H9 (cell line): ENCODE measurements around the gene GPR146. TPM values are rescaled to one million over a fixed set of nuclear protein-coding genes. Genes with fewer than 3 reads are reported as not detected.

Experiments used
- DNase-seq: peaks from one replicate; pipeline ENCODE4 v3.0.0-alpha.2; 2017
- H2AFZ ChIP-seq: one replicate; pipeline ENCODE4 v1.6.1; 2013; ENCODE audit warnings: mild to moderate bottlenecking, low read length, control low read depth, moderate library complexity
- H2AK5ac ChIP-seq: 2 replicates; pipeline ENCODE4 v1.6.1; 2013; ENCODE audit warnings: low read length, control low read depth, mixed read lengths; ENCODE audit not compliant: insufficient read length
- H2BK120ac ChIP-seq: one replicate; pipeline ENCODE4 v1.6.1; 2013; ENCODE audit warnings: low read depth, mild to moderate bottlenecking, low read length, control low read depth, inconsistent platforms; ENCODE audit not compliant: poor library complexity, severe bottlenecking
- H2BK12ac ChIP-seq: 2 replicates; pipeline ENCODE4 v1.6.1; 2013; ENCODE audit warnings: low read length, control low read depth, mixed read lengths, low read depth; ENCODE audit not compliant: insufficient read length
- H2BK15ac ChIP-seq: 2 replicates; pipeline ENCODE4 v1.6.1; 2013; ENCODE audit warnings: low read depth, low read length, control low read depth
- H2BK20ac ChIP-seq: one replicate; pipeline ENCODE4 v1.6.1; 2013; ENCODE audit warnings: low read depth, mild to moderate bottlenecking, low read length, control low read depth, inconsistent platforms; ENCODE audit not compliant: poor library complexity, severe bottlenecking
- H2BK5ac ChIP-seq: 2 replicates; pipeline ENCODE4 v1.6.1; 2013; ENCODE audit warnings: low read length, control low read depth, mixed read lengths; ENCODE audit not compliant: insufficient read length
- H3K14ac ChIP-seq: 2 replicates; pipeline ENCODE4 v1.6.1; 2013; ENCODE audit warnings: low read length, control low read depth; ENCODE audit not compliant: insufficient read depth
- H3K18ac ChIP-seq: 2 replicates; pipeline ENCODE4 v1.6.1; 2013; ENCODE audit warnings: low read depth, mild to moderate bottlenecking, mixed read lengths, low read length, control low read depth; ENCODE audit not compliant: insufficient read length
- H3K23ac ChIP-seq: 2 replicates; pipeline ENCODE4 v1.6.1; 2013; ENCODE audit warnings: low read length, control low read depth, mixed read lengths, low read depth; ENCODE audit not compliant: insufficient read length
- H3K23me2 ChIP-seq: 2 replicates; pipeline ENCODE4 v1.6.1; 2013; ENCODE audit warnings: low read depth, mild to moderate bottlenecking, mixed read lengths, low read length, control low read depth; ENCODE audit not compliant: insufficient read length, poor library complexity, severe bottlenecking
- H3K27ac ChIP-seq: 2 replicates; pipeline ENCODE4 v1.5.1; 2013; ENCODE audit warnings: low read length, control low read depth, mixed read lengths, low read depth; ENCODE audit not compliant: insufficient read length
- H3K27me3 ChIP-seq: 2 replicates; pipeline ENCODE4 v1.6.1; 2013; ENCODE audit warnings: low read length, control low read depth, inconsistent platforms; ENCODE audit not compliant: insufficient read depth
- H3K4ac ChIP-seq: 2 replicates; pipeline ENCODE4 v1.6.1; 2013; ENCODE audit warnings: low read depth, mild to moderate bottlenecking, control low read depth, inconsistent platforms, low read length, moderate library complexity
- H3K4me1 ChIP-seq: 2 replicates; pipeline ENCODE4 v1.6.1; 2013; ENCODE audit warnings: low read length, control low read depth, inconsistent platforms; ENCODE audit not compliant: insufficient read depth
- H3K4me2 ChIP-seq: 2 replicates; pipeline ENCODE4 v1.6.1; 2013; ENCODE audit warnings: low read length, control low read depth, mixed read lengths; ENCODE audit not compliant: insufficient read length, insufficient read depth
- H3K56ac ChIP-seq: 2 replicates; pipeline ENCODE4 v1.6.1; 2013; ENCODE audit warnings: low read depth, mild to moderate bottlenecking, mixed read lengths, low read length, control low read depth; ENCODE audit not compliant: insufficient read length
- H3K79me1 ChIP-seq: 2 replicates; pipeline ENCODE4 v1.6.1; 2013; ENCODE audit warnings: low read depth, mild to moderate bottlenecking, moderate library complexity, low read length, control low read depth, inconsistent platforms; ENCODE audit not compliant: insufficient read depth, poor library complexity, severe bottlenecking
- H3K79me2 ChIP-seq: 2 replicates; pipeline ENCODE4 v1.6.1; 2013; ENCODE audit warnings: low read length, control low read depth, inconsistent platforms; ENCODE audit not compliant: insufficient read depth
- H3K9ac ChIP-seq: 2 replicates; pipeline ENCODE4 v1.6.1; 2013; ENCODE audit warnings: low read length, control low read depth, mixed read lengths; ENCODE audit not compliant: insufficient read length; ENCODE audit errors: extremely low read depth
- H3K9me3 ChIP-seq: one replicate; pipeline ENCODE4 v1.6.1; 2013; ENCODE audit warnings: low read depth, low read length, inconsistent platforms; ENCODE audit not compliant: control insufficient read depth
- H3T11ph ChIP-seq: one replicate; pipeline ENCODE4 v1.6.1; 2013; ENCODE audit warnings: mild to moderate bottlenecking, low read length, control low read depth, inconsistent platforms
- H4K20me1 ChIP-seq: one replicate; pipeline ENCODE4 v1.6.1; 2013; ENCODE audit not compliant: control insufficient read depth, insufficient read length, insufficient read depth
- H4K5ac ChIP-seq: 2 replicates; pipeline ENCODE4 v1.6.1; 2013; ENCODE audit warnings: low read depth, mild to moderate bottlenecking, mixed read lengths, low read length, control low read depth; ENCODE audit not compliant: insufficient read length
- H4K8ac ChIP-seq: replicated peaks from 2 replicates; pipeline ENCODE4 v1.6.1; 2013; ENCODE audit warnings: low read length, control low read depth, mixed read lengths, low read depth; ENCODE audit not compliant: insufficient read length
- H4K91ac ChIP-seq: 2 replicates; pipeline ENCODE4 v1.6.1; 2013; ENCODE audit warnings: low read depth, mild to moderate bottlenecking, moderate library complexity, mixed read lengths, low read length, control low read depth; ENCODE audit not compliant: insufficient read length
- H3K27ac Mint-ChIP-seq, 3 experiments: 2 replicates in 2 of 3; 3 replicates in 1 of 3; pipeline ENCODE4 v1.8.0; 2020 to 2021; ENCODE audit warnings: mixed read lengths in 3 of 3, mild to moderate bottlenecking in 1 of 3, moderate library complexity in 1 of 3
- H3K27me3 Mint-ChIP-seq: 2 replicates; pipeline ENCODE4 v1.8.0; 2021; ENCODE audit warnings: low read depth, mild to moderate bottlenecking, moderate library complexity, mixed read lengths
- H3K36me3 Mint-ChIP-seq, 3 experiments: 2 replicates in 2 of 3; 3 replicates in 1 of 3; pipeline ENCODE4 v1.8.0; 2020 to 2021; ENCODE audit warnings: low read depth in 3 of 3, mixed read lengths in 3 of 3; ENCODE audit not compliant: insufficient read depth in 1 of 3
- H3K4me1 Mint-ChIP-seq, 2 experiments: 2 replicates each; pipeline ENCODE4 v1.8.0; 2020; ENCODE audit warnings: mixed read lengths in 2 of 2
- H3K4me3 Mint-ChIP-seq, 2 experiments: 2 replicates in 1 of 2; 3 replicates in 1 of 2; pipeline ENCODE4 v1.8.0; 2020 to 2021; ENCODE audit warnings: mild to moderate bottlenecking in 2 of 2, mixed read lengths in 2 of 2, moderate library complexity in 1 of 2
- H3K9me3 Mint-ChIP-seq, 2 experiments: 2 replicates in 1 of 2; 3 replicates in 1 of 2; pipeline ENCODE4 v1.8.0; 2020; ENCODE audit warnings: mild to moderate bottlenecking in 2 of 2, mixed read lengths in 2 of 2, moderate library complexity in 1 of 2
- CTCF ChIP-seq: fragments of 200-600 bp; sonication (generic); conservative IDR thresholded peaks from 3 replicates; pipeline ENCODE4 v1.8.0; 2021; ENCODE audit warnings: antibody characterized with exemption, mild to moderate bottlenecking
- WGBS: extraction: QIAGEN DNeasy Blood & Tissue Kit; methylation state at CpG from one replicate; pipeline ENCODE4 v1.1.7; 2013; ENCODE audit warnings: missing lambda C conversion rate, low lambda C conversion rate, mixed read lengths; ENCODE audit not compliant: insufficient read length; ENCODE audit errors: extremely low coverage; 5-methylcytosine and 5-hydroxymethylcytosine counted together
- total RNA-seq: library from RNA; stranded (reverse); gene quantifications from 2 replicates; pipeline ENCODE4 v1.2.1, GENCODE V29; 2021

Gene GPR146
- total RNA-seq, 1 experiment from 2014 or later: 1.4 TPM

- TF ChIP-seq CTCF: no peak
- Mint-ChIP-seq H3K27ac (no peak overlapping the region; a peak in 1 of 7 replicates), H3K36me3 (peaks cover 1 to 15% (median 3%) of the 10 kb centered on the region in 3 experiments; a peak in 6 of 7 replicates), H3K9me3 (no peaks in the 10 kb centered on the region), H3K4me3 (peak overlapping the region; percentile 25 to 67; a peak in 3 of 5 replicates), H3K4me1 (peaks cover 13 to 25% of the 10 kb centered on the region in 2 experiments), H3K27me3 (peaks cover 2% of the 10 kb centered on the region; the same call in 1 of the 2 replicates)
- Histone ChIP-seq H3K23me2 (no peaks in the 10 kb centered on the region), H2AFZ (no peak overlapping the region), H3K79me1 (no peaks in the 10 kb centered on the region), H4K20me1 (no peaks in the 10 kb centered on the region), H3K27me3 (no peaks in the 10 kb centered on the region), H2BK120ac (no peak overlapping the region), H2BK5ac (no peak overlapping the region), H3K23ac (no peak overlapping the region), H3K4me2 (peak overlapping the region; percentile 14), H3K18ac (no peak overlapping the region), H3K4me1 (no peaks in the 10 kb centered on the region), H4K91ac (no peak overlapping the region), H4K8ac (no peak overlapping the region), H2AK5ac (no peak overlapping the region), H2BK15ac (no peak overlapping the region), H3K4ac (no peak overlapping the region), H3K9ac (no peak overlapping the region), H3K56ac (no peak overlapping the region), H2BK12ac (no peak overlapping the region), H3K14ac (peak overlapping the region; percentile 39; the same call in 1 of the 2 replicates), H3K79me2 (no peaks in the 10 kb centered on the region), H3T11ph (no peak overlapping the region), H2BK20ac (no peak overlapping the region), H4K5ac (no peak overlapping the region), H3K9me3 (no peaks in the 10 kb centered on the region), H3K27ac (no peak overlapping the region)
- DNase-seq: peak; percentile 75
- WGBS: no CpG with 5 or more reads among the region's 77 CpGs
Observed at GRCh38 chr7:1028044-1028770, 16.1 kb upstream of the GPR146 start.
